Measurements from ENCODE around the gene SPOUT1.

- TF ChIP-seq SMC3 (conservative IDR thresholded peaks at IDR 0.05; ENCODE audit: poor library complexity) (peak; percentile 57), CTCF (IDR thresholded peaks at IDR 0.05; ENCODE audit: poor library complexity, severe bottlenecking) (peak; percentile 95)
Measured at GRCh38 chr9:128818099-128818838, 11.3 kb downstream of the SPOUT1 start, which contains the start of gene ENDOG.
